ENCODE data around the gene RAB31.
A peak's percentile ranks its signal among the peaks of the same experiment; 100 is the strongest.
"Not testable (repeated sequence)": the region's sequence is repeated elsewhere in the genome, so short reads cannot be mapped to it uniquely, and the experiment has no call there.

RAB31 gene

GRCh38 chr18:9666548-9666947, 41.6 kb upstream of the RAB31 start:
- H3K36me3 ChIP-seq (ENCODE audit: control insufficient read depth, insufficient read depth, low read length): no peaks in the 10 kb centered on the region
- no peak for TF ChIP-seq CTCF (IDR thresholded peaks at IDR 0.05)
- H3K9ac ChIP-seq: no peak overlapping the region
- no peaks in the 10 kb centered on the region for H3K27me3 ChIP-seq (ENCODE audit: control insufficient read depth, insufficient read depth, low read length)
- H3K4me2 ChIP-seq (ENCODE audit: low read length): no peak overlapping the region
- H3K79me2 ChIP-seq: no peaks in the 10 kb centered on the region
- H3K4me3 ChIP-seq (ENCODE audit: low read depth, low read length): no peak overlapping the region
- H3K9me3 ChIP-seq (ENCODE audit: control insufficient read depth, low read length): no peaks in the 10 kb centered on the region
- H2AFZ ChIP-seq: no peak overlapping the region
- no peaks in the 10 kb centered on the region for H3K4me1 ChIP-seq
- H3K27ac ChIP-seq: no peak overlapping the region

GRCh38 chr18:9669016-9669415, 39.1 kb upstream of the RAB31 start:
- Histone ChIP-seq H3K27ac (no peak overlapping the region), H2AFZ (no peak overlapping the region)

GRCh38 chr18:9671214-9671613, 36.9 kb upstream of the RAB31 start:
- H2AFZ ChIP-seq: no peak overlapping the region
- H3K79me2 ChIP-seq: no peaks in the 10 kb centered on the region
- TF ChIP-seq CTCF (IDR thresholded peaks at IDR 0.05): no peak

More at GRCh38 chr18:9669016-9669415, 39.1 kb upstream of the RAB31 start:
- H3K4me2 ChIP-seq (ENCODE audit: low read length): no peak overlapping the region
- no peak overlapping the region for H3K4me3 ChIP-seq (ENCODE audit: low read depth, low read length)
- H3K9ac ChIP-seq: no peak overlapping the region
- no peaks in the 10 kb centered on the region for H3K27me3 ChIP-seq (ENCODE audit: control insufficient read depth, insufficient read depth, low read length)
- no peaks in the 10 kb centered on the region for H3K79me2 ChIP-seq
- TF ChIP-seq CTCF (IDR thresholded peaks at IDR 0.05): no peak
- H3K4me1 ChIP-seq: no peaks in the 10 kb centered on the region
- no peaks in the 10 kb centered on the region for H3K36me3 ChIP-seq (ENCODE audit: control insufficient read depth, insufficient read depth, low read length)
- no peaks in the 10 kb centered on the region for H3K9me3 ChIP-seq (ENCODE audit: control insufficient read depth, low read length)

GRCh38 chr18:9673296-9674251, 34.5 kb upstream of the RAB31 start:
- no peak overlapping the region for H3K27ac ChIP-seq
- no peak overlapping the region for H3K4me3 ChIP-seq (ENCODE audit: low read depth, low read length)
- no peaks in the 10 kb centered on the region for H3K9me3 ChIP-seq (ENCODE audit: control insufficient read depth, low read length)
- H3K9ac ChIP-seq: no peak overlapping the region
- no peaks in the 10 kb centered on the region for H3K79me2 ChIP-seq
- H3K27me3 ChIP-seq (ENCODE audit: control insufficient read depth, insufficient read depth, low read length): no peaks in the 10 kb centered on the region
- H3K4me2 ChIP-seq (ENCODE audit: low read length): no peak overlapping the region
- no peaks in the 10 kb centered on the region for H3K4me1 ChIP-seq
- no peak overlapping the region for H2AFZ ChIP-seq
- peak; percentile 35 for TF ChIP-seq CTCF (IDR thresholded peaks at IDR 0.05)
- no peaks in the 10 kb centered on the region for H3K36me3 ChIP-seq (ENCODE audit: control insufficient read depth, insufficient read depth, low read length)

More at GRCh38 chr18:9671214-9671613, 36.9 kb upstream of the RAB31 start:
- no peak overlapping the region for H3K4me2 ChIP-seq (ENCODE audit: low read length)
- no peaks in the 10 kb centered on the region for H3K9me3 ChIP-seq (ENCODE audit: control insufficient read depth, low read length)
- H3K9ac ChIP-seq: no peak overlapping the region
- H3K4me1 ChIP-seq: no peaks in the 10 kb centered on the region
- H3K36me3 ChIP-seq (ENCODE audit: control insufficient read depth, insufficient read depth, low read length): no peaks in the 10 kb centered on the region
- no peak overlapping the region for H3K27ac ChIP-seq
- no peaks in the 10 kb centered on the region for H3K27me3 ChIP-seq (ENCODE audit: control insufficient read depth, insufficient read depth, low read length)
- no peak overlapping the region for H3K4me3 ChIP-seq (ENCODE audit: low read depth, low read length)

- H3K27ac ChIP-seq: not testable (repeated sequence)
Observed at GRCh38 chr18:9678216-9678615, 29.9 kb upstream of the RAB31 start.

More at GRCh38 chr18:9678216-9678615, 29.9 kb upstream of the RAB31 start:
- not testable (repeated sequence) for H3K9ac ChIP-seq; H3K79me2 ChIP-seq; H2AFZ ChIP-seq; H3K9me3 ChIP-seq (ENCODE audit: control insufficient read depth, low read length); H3K4me2 ChIP-seq (ENCODE audit: low read length); H3K4me3 ChIP-seq (ENCODE audit: low read depth, low read length); H3K27me3 ChIP-seq (ENCODE audit: control insufficient read depth, insufficient read depth, low read length); H3K36me3 ChIP-seq (ENCODE audit: control insufficient read depth, insufficient read depth, low read length); H3K4me1 ChIP-seq
